ELR (cell line): ENCODE measurements around the gene PCSK4.
A peak's percentile ranks its signal among the peaks of the same experiment; 100 is the strongest.
"Not testable (repeated sequence)": the region's sequence is repeated elsewhere in the genome, so short reads cannot be mapped to it uniquely, and the experiment has no call there.

ENCODE experiments used
- DNase-seq: peaks from one replicate; pipeline ENCODE4 v3.0.0-alpha.2; 2015; ENCODE audit warnings: low read depth

The PCSK4 gene

GRCh38 chr19:1522061-1522460 lies 31.9 kb upstream of the PCSK4 start:
- DNase-seq = no peak

DNA sequence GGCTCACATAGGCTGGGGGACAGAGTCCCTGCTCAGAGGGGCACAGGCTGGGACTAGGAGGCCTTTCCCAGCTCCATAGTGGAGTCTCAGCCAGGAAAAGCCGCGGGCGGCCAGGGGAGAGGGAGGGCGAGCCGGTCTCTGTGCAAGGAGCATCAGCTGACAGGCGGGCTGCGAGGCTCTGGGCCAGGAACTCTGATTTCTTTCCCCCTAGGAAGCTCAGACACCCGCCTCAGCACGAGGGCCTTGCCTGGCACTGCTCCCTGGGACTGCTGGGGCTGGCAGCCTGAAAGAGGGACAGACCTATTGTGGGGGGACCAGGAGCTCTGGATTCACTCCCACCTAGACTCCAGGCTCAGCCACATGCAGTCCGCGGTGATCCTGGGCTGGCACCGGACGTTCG lies 31.5 kb upstream of the PCSK4 start:
- no peak for DNase-seq

DNA sequence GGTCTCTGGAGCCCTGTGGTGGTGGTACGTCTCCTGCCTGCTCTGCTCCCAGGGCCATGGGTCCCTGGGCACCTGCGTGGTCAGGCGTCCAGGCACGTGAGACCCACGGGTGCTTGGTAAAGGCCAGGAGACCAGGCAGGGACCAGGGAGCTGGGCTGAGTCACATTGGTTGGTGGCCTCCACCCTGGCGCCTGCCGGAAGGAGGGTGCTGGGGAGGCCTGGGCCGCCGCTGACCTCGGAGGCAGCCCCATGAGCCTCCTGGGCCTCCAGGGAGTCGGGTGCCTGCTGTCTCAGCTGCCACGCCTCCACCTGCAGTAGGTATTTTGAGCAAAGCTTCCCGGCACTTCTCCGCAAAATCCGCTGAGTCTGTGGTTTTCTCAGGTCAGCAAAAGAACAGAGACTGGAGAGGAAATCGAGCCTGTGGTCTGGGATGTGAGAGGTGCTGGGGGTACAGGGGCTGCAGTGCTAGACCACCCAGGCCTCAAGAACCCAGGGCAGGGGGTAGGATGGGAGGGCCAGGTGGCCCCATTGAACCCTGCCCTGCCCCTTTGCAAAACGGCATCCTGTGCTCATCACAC lies 30.1 kb upstream of the PCSK4 start:
- no peak for DNase-seq

- DNase-seq = not testable (repeated sequence)
These were observed 29.7 kb upstream of the PCSK4 start for GRCh38 chr19:1519802-1520201.

DNA sequence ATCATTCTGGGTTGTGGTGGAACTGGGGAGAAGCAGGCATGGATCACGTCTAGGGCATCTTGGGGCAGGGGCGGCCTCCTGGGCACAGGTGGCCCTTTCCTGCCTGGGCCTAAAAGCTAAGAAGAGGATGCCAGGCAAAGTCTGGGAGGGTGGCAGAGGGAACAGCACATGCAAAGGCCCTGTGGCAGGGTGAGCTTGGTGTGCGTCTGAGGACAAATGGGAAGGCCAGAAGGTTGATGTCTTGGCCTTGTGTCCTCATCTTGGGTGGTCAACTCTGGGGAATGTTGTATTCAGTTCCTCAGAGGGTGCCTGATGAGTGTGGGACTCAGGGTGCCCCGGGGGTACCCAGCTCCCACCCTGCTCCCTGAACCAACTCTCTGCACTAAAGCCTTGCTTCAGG lies 28.3 kb upstream of the PCSK4 start:
- DNase-seq = no peak

DNA sequence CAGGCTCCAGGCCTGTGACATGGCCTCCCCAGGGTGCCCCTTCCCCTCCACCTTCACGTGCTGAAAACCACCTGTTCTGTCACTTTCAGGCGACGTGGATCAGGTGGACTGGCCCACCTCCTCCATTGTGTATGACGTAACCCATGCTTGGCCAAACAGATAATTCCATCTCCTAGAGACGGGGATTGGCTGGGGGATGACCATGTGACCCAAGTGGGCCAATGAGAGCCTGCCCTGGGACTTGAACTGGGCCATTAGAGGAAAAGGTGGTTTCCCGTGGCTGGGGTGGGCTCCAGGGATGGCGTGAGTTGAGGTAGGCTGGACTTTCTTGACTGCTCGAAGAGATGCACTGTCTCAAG lies 26.2 kb upstream of the PCSK4 start:
- peak; percentile 27 for DNase-seq

- no peak for DNase-seq
These were observed 25.0 kb upstream of the PCSK4 start for GRCh38 chr19:1514986-1515721.

DNA sequence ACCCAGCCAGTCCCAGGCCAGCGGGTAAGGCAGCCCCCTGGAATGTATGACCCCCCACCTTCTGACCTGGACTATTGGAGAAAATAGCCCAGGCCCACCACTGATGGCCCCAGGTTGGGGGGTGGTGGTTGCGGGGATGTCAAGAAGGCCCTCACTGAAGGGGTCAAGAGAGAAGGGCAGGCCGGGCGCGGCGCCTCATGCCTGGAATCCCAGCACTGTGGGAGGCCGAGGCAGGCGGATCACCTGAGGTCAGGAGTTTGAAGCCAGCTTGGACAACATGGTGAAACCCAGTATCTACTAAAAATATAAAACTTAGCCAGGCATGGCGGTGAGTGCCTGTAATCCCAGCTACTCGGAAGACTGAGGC lies 24.1 kb upstream of the PCSK4 start:
- no peak for DNase-seq

DNA sequence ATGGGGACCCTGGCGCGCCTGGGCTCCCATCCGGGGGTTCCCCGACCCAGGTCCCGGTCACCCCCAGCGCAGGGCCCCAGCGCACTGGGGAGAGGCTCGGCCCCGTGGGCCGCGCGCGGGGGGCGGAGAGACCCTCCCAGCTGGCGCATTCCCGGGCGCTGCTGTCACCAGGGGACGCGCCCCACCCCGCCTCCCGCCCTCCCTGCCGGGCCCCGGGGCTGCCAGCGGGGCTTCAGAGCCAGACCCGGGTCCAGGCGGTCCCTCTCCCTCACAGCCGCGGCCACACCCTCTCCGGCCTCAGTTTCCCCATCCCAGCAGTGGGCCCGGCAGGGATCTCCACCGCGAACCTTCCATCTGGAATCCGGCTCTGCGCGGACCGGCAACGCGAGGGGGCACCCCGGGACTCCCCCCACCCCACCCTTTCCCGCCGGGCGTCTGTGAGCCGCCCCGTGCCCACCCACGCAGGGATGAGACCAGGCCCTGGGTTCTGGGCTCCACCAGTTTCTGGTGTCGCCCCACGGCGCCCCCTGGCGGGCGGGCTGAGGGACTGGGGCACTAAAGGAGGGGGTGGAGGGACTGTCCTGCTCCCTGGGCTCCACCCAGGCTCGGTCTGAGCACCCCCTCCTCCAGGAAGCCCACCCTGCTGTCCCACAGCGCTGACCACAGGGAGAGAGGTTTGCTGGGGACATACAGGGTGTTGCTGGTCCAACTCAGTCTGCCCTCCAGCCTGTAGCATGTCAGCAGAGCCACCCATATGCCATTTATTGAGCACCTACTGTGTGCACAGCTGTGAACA lies 23.5 kb upstream of the PCSK4 start:
- DNase-seq = peak; percentile 59

GRCh38 chr19:1512671-1513498 lies 22.7 kb upstream of the PCSK4 start, which contains the start of gene ADAMTSL5:
ADAMTSL5 (minus strand) TSS chr19:1513019; CDS start chr19:1510943, 2,076 bp downstream.
- DNase-seq = peak; percentile 81

DNA sequence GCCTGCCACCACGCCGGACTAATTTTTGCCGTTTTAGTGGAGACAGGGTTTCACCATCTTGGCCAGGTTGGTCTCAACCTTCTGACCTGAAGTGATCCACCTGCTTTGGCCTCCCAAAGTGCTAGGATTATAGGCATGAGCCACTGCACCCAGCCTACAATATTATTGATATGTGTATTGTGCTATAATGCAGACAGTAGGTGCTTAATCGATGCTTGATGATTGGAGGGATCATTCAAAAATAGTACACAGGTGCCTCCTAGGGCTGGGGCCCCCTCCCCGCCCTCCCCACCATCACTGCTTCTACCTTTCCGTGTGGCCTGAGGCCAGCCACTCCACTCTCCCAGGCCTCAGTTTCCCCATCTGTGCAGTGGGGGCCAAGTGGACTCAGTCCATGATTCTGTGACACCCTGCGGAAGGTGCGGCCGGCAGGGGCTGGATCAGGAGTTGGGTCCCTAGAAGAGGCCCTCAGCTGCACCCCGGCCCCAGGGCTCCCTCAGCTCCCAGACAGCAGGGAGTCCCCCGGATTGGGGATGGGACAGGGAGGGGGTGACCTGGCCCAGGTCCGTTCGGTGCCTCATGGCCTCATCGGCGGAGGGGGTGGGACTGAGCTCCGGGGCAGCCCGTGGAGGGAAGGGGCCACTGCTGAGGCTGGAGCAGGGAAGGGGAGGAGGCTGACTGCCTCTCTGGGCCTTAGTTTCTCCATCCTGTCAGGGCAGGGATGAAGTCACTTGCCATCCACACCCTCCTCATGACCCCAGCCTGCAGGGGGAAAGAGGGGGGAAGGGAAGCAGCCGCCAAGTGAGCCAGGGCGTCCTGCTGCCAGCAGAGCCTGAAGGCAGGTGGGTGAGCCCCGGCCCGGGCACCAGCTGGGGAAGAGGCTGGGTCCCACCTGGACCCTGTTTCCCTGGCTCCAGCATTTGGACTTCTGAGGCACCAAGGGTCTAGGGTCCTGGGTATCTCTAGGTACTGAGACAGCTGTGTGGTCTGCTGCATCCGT lies 21.5 kb upstream of the PCSK4 start:
- no peak for DNase-seq

GRCh38 chr19:1510807-1511206 lies 20.7 kb upstream of the PCSK4 start:
- DNase-seq = no peak

DNA sequence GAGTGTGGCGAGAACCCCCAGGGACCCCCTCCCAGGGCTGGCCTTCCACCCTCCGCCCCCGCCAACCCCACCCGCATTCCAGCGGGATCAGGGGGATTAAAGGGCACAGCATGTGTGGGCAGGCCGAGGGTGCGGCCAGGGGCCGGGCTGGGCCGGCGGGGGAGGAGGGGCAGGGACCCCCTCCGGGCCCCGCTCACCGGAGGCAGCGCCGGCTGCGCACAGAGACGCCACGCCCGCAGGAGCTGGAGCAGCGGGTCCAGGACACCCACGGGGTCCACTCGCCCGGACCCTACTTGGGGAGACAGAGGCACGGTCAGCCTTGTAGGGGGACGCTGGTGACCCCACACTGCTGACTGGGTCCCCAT lies 20.3 kb upstream of the PCSK4 start:
- no peak for DNase-seq

GRCh38 chr19:1509602-1510441 lies 19.7 kb upstream of the PCSK4 start:
- DNase-seq = no peak

GRCh38 chr19:1508507-1508856 lies 18.3 kb upstream of the PCSK4 start:
- no peak for DNase-seq

DNA sequence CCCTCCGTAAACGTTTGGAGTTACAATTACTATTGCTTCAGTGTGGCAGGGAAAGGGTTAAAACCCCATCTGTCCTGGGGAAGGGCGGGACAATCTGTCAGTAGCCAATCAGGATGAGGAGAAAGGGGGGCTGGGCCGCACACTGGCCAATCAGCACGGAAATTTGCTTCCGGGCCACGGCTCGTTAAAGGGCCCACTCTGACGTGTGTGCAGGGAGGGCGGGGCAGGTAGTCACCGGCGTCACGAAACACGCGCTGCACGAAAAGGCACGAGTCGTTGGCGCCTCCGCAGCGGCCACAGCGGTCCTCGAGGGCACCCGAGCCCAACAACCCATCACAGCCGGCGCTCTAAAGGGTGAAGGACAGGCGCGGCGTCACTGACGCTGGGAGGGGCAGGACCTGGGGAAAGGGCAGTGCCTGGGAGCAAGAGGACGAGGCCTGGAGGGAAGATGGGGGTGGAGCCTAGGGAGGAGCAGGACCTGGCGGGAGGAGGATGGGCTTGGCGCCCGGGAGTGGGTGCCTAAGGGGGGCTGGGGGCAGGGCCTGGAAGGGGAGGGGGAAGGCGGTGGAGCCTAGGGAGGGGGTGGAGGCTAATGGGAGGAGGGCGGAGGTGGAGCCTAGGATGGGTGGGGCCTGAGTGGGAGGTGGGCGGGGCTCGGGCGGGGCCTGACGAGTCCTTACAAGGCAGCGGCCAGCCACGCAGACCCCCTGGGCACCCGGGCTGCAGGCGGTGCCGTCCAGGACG lies 17.8 kb upstream of the PCSK4 start:
- peak; percentile 94 for DNase-seq

DNA sequence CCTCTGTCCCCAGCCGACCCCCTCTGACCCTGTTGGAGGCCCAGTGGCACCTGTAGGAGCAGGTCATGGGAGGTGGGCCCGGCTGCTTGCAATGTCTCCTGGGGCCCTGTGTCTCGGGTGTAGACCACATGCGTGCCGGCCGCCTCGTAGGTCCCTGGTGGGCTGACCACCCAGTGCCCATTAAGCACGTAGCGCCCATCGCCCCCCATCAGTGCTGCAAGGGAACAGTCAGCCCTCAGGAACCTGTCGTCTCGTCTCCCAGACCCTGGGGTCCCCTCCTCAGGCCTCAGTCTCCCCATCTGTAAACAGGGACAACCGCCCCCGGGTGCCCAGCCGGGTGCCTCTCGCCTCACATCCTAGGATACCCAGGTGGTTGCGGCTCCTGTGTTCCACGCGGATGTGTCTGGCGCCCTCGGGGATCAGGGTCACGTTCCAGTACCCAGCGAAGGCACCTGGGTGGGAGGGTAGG lies 17.1 kb upstream of the PCSK4 start:
- DNase-seq = no peak

GRCh38 chr19:1505991-1506881 lies 16.1 kb upstream of the PCSK4 start:
- no peak for DNase-seq
